Mesodermal cell (in vitro differentiated cells): Measurements from ENCODE around the gene KCNA10.

Experiments used
- H3K27ac ChIP-seq: 2 replicates; pipeline ENCODE4 v1.7.0; 2013; ENCODE audit warnings: mild to moderate bottlenecking, low read depth, low read length, moderate library complexity; ENCODE audit not compliant: severe bottlenecking
- H3K36me3 ChIP-seq: 2 replicates; pipeline ENCODE4 v1.7.1; 2013; ENCODE audit warnings: mild to moderate bottlenecking, low read length, moderate library complexity; ENCODE audit not compliant: control insufficient read depth, insufficient read depth
- H3K4me1 ChIP-seq: one replicate; pipeline ENCODE4 v1.7.1; 2013; ENCODE audit warnings: mild to moderate bottlenecking, low read length; ENCODE audit not compliant: insufficient read depth, control insufficient read depth, poor library complexity, severe bottlenecking
- H3K4me3 ChIP-seq: 2 replicates; pipeline ENCODE4 v1.7.0; 2013; ENCODE audit warnings: low read length, control low read depth, mild to moderate bottlenecking; ENCODE audit not compliant: insufficient read depth, poor library complexity, severe bottlenecking; ENCODE audit errors: extremely low read depth
- H3K9me3 ChIP-seq: 2 replicates; pipeline ENCODE4 v1.7.1; 2013; ENCODE audit warnings: mild to moderate bottlenecking, low read length, moderate library complexity; ENCODE audit not compliant: control insufficient read depth
- WGBS, 2 experiments: methylation state at CpG; one replicate each; pipeline ENCODE4 v1.1.5; 2013; ENCODE audit warnings: missing lambda C conversion rate in 2 of 2; ENCODE audit not compliant: insufficient coverage in 2 of 2; 5-methylcytosine and 5-hydroxymethylcytosine counted together

Gene KCNA10

DNA sequence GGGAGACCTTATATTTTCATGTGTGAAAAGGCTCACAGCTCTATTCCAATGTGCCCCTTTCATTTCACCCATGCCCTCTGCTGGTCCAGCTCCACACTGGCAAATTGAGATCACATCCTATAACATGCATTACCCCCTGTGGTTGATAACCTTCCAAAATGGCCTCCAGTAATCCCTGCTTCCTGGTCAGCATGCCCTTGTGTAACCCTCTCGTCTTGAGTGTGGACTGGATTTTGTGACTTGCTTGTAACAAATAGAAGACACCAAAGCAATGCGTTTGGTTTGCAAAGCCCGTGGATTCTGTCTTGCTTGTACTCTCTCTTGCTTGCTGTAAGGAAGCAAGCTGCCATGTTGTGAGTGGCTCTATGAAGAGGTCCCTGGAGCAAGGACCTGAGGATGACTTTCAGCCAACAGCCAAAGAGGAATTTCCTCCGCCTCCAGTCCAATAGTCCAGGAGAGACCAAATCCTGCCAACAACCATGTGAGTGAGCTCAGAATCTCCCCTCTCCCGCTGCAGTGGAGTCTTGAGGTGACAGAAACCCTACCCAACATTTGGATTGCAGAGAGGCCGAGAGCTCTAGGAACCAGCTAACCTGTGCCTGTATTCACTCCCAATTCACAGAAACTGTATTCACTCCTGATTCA, 17.4 kb downstream of the KCNA10 start:
- Histone ChIP-seq H3K27ac (no peak overlapping the region), H3K4me3 (no peak overlapping the region), H3K9me3 (no peaks in the 10 kb centered on the region), H3K4me1 (no peaks in the 10 kb centered on the region), H3K36me3 (no peaks in the 10 kb centered on the region)
- 95 to 100% methylated on average over 4 of the region's 6 CpGs for WGBS, 2 experiments

DNA sequence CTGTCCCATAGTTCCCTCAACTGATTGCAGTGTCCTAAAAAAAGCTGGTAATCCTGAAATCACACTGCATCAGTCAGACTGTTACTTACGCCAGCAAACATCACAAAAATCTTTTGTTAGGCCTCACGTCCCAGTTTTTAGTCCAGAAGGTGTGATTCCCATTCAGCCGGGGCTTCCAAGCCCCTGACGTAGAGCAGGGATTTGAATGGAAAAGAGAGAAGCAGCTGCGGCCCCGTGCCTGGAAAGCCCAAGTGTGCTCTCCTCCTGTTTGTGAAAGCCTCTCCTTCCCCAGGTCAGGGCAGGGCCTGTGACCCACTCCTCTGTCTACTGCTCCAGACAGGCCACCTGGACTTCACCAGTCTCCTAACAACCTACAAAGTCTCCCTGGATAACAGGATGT, 20.7 kb downstream of the KCNA10 start:
- WGBS, 2 experiments = 80 to 86% methylated on average over 2 to 5 of the region's 6 CpGs
- Histone ChIP-seq H3K9me3 (no peaks in the 10 kb centered on the region), H3K36me3 (no peaks in the 10 kb centered on the region), H3K4me1 (no peaks in the 10 kb centered on the region), H3K27ac (no peak overlapping the region), H3K4me3 (no peak overlapping the region)

DNA sequence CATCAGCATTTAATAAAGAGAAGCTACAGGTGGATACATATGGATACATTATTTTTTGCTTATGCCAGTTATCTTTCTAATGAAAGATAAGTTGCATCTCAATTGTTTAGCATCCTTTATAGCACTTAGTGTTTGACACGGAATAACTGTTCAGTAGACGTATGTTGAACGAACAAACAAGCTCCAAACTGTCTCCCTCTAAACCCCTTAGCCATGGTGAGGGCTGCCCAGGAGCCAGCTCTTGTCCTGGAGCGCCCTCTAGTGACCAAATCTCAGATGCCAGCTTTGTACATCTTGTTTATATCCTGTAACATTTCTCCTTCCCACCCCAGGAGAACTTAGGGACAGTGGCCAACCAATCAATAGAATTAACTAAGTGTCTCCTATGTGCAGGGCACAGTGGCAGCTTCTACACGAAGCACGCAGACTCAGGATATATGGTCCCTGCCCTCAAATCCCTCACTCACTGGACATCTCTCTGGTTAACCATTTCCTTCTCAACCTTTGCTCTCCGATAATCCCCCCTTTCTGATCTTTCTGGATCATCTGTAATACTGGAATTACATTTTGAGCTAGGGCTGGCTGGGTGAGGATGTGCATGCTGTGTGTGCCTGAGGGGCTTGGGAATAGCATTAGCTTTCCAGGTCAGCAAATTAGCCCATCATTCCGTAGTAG, 22.9 kb downstream of the KCNA10 start:
- Histone ChIP-seq H3K4me3 (no peak overlapping the region), H3K9me3 (no peaks in the 10 kb centered on the region), H3K36me3 (no peaks in the 10 kb centered on the region), H3K27ac (no peak overlapping the region), H3K4me1 (no peaks in the 10 kb centered on the region)
- WGBS, 2 experiments = 18 to 24% methylated on average over 7 of the region's 8 CpGs

DNA sequence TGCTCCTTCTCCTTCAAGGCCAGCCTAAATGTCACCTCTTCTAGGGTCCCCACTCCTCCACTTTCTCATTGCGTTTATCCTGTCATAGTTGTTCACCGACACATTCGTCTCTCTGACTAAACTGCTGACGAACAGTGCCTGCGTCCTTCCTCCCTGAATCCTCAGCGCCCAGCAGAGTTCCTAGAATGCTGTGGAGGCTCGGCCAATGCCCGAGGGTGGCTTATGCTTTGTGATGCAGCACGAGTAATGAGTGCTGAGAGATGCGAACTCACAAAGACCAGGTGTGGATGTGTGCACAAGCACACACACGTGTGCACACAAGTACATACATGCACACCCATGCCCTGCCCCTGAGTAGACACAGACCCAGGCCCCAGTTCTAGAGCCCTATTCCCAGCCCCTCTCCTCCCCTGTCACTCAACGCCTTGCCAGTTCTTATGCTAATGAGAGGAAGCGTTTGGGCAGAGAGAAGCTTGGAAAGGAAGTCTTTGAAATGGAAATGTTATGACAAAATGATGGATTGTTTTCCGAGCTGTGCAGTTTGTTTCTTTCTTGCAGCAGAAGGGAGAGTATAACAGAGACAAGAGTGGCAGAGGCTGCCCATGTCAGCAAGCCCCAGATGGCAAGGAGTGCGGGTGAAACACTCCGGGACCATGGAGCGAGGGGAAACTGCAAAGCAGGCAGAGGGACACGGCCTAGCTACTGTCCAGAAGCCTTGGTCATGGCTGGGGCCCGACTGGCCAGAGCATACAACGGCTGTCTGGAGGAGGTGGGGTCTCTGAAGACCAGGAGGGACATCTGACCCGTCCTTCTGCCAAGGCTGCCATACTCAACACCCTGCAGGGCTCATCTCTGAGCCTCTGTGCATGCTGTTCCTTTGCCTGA, 24.2 kb downstream of the KCNA10 start:
- H3K4me1 ChIP-seq = no peaks in the 10 kb centered on the region
- H3K27ac ChIP-seq = no peak overlapping the region
- no peaks in the 10 kb centered on the region for H3K9me3 ChIP-seq
- WGBS, 2 experiments = 45 to 46% methylated on average over 15 to 19 of the region's 21 CpGs
- no peaks in the 10 kb centered on the region for H3K36me3 ChIP-seq
- H3K4me3 ChIP-seq = no peak overlapping the region

DNA sequence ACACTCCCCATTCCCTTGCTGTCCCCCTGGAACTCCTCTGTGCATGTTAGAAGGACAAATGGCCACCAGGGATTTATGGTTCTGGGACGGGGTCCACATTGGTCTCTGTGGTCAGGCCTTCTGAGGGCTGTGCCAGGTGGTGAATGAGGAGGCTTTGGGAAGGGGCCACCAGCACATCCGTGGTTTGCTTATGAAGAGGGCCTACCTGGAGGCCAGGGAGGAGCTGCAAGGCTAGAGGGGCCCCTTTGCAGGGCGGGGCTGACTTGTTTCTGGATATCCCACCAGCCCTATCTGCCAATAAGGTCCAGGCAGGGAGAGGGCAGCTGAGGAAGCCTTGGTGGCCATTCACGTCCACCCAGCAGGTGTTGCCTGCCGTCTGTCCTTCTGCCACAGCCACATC, 24.9 kb downstream of the KCNA10 start:
- Histone ChIP-seq H3K36me3 (no peaks in the 10 kb centered on the region), H3K27ac (no peak overlapping the region), H3K4me1 (no peaks in the 10 kb centered on the region), H3K4me3 (no peak overlapping the region), H3K9me3 (no peaks in the 10 kb centered on the region)
- 76 to 81% methylated on average over 3 to 5 of the region's 5 CpGs for WGBS, 2 experiments

DNA sequence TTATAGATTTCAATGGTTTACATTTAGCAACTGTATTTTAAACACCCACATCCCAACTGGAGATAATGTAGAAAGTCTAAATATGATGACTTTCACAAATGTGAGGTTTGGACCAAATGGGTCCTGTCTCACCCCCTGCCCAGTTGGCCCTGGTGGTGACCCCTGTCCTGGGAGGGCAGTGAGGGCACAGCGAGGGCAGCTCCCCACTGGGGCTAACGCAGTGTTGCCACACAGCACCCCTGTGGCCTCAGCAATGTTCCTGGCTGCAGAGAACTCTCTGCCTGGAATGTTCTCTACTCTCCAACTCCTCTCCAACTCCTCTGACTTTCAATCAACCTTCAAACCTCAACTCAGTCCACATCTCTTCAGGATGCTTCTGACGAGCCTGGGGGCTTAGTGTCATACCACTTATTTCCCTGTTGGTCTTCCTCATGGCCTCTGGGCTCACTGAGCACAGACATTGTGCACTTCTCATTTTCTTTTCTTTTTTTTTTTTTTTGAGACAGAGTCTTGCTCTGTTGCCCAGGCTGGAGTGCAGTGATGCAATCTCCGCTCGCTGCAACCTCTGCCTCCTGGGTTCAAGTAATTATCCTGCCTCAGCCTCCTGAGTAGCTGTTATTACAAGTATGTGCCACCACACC, 25.8 kb downstream of the KCNA10 start:
- Histone ChIP-seq H3K27ac (no peak overlapping the region), H3K4me3 (no peak overlapping the region)
- WGBS, 2 experiments = 98 to 100% methylated on average over 2 to 3 of the region's 5 CpGs

DNA sequence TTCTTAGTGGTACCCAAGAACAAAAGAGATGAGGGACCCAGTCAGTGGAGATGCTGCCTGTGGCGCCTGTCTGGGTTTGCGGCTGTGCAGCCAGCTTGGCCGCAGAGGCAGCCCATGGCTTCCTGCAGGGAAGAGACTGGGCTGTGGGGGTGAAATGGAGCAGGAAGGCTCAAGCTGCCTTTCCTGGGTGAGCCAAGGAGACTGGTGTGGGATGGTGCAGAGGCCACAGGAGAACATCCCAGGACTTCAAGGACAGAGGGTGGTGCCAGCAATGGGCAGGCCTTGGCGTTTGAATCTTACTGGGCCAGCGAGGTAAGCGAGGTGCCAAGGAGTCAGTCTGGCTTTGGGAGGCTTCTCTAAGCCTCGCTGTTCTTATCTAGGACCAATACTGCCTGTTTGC, 26.4 kb downstream of the KCNA10 start:
- Histone ChIP-seq H3K4me1 (peaks cover 1% of the 10 kb centered on the region), H3K36me3 (no peaks in the 10 kb centered on the region), H3K27ac (no peak overlapping the region), H3K4me3 (no peak overlapping the region), H3K9me3 (no peaks in the 10 kb centered on the region)
- WGBS, 2 experiments = 96 to 99% methylated on average over 7 of the region's 7 CpGs

More for the DNA sequence above, 25.8 kb downstream of the KCNA10 start:
- Histone ChIP-seq H3K9me3 (no peaks in the 10 kb centered on the region), H3K36me3 (no peaks in the 10 kb centered on the region), H3K4me1 (no peaks in the 10 kb centered on the region)

DNA sequence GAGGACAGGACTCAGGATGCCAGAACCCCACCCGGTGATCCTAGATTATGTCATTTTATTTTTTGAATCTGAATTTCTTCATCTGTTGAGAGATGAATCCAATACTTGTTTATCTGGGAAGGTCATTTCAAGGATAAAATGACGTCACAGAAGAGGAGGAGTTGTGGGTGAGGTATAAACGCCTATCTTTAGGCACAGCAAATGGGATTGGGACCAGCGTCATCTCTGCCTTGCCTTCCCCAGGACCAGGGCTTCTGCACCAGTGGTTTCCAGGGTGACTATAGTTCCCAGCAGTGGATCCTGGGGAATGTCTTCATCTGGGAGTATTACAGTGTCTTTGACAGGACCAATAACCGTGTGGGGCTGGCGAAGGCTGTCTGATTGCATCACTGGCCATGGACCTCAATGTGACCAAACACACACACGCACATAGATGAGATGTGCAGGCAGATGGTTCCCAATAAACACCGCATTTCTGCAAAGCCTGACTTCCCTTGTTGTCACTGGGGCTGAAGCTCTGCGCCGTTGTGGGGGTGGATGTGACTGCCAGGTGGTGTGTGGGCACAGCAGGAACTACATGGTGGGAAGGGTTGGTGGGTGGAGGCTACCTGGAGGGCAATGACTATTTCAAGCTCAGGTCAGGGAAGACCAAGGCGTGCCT, 28.1 kb downstream of the KCNA10 start:
- Histone ChIP-seq H3K9me3 (no peaks in the 10 kb centered on the region), H3K27ac (no peak overlapping the region), H3K36me3 (no peaks in the 10 kb centered on the region), H3K4me3 (no peak overlapping the region), H3K4me1 (peaks cover 4% of the 10 kb centered on the region)
- 93 to 94% methylated on average over 10 to 11 of the region's 11 CpGs for WGBS, 2 experiments

DNA sequence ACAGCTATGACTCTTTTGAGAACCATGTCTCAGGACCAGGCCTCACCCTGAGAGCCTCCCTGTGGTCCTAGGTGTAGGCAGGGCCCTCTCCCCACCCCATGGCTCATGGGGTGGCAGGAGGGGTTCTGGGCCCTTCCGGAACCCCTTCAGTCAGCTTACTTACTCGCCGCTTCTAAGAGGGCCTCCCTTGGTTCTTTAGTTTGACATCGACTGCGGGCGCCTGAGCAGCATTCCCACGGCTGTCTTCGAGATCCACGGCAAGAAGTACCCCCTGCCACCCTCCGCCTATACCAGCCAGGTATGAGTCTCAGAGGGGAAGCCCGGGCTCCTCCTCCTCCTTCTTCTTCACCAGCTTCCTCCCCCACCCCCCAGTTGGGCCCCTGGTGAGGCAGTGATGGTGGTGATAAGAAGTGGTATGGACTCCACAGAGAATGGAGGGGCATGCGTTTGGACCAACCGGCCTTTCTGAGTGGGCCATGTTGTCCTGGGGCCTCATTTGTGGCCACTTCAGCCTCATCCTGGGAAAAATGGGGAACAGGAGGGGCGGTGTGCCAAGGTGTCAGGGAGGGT, 28.9 kb downstream of the KCNA10 start:
- no peak overlapping the region for H3K4me3 ChIP-seq
- no peaks in the 10 kb centered on the region for H3K9me3 ChIP-seq
- no peaks in the 10 kb centered on the region for H3K36me3 ChIP-seq
- 86 to 93% methylated on average over 9 to 11 of the region's 14 CpGs for WGBS, 2 experiments
- H3K27ac ChIP-seq = no peak overlapping the region
- peaks cover 4% of the 10 kb centered on the region for H3K4me1 ChIP-seq

DNA sequence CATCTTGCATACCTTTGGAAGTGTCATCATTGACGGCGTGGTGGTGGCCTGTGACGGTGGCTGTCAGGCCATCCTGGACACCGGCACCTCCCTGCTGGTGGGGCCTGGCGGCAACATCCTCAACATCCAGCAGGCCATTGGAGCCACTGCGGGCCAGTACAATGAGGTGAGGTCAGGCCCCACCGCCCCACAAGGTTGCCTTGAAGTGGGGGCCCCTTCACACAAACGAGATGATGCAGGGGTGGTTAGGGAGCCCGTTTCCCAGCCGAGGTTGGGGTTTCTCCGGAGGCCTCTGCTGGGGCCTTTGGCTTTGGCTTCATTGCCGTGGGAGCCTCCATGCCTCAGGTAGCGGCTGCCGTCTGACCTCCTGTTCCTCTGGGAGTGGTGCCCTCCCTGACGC, 29.6 kb downstream of the KCNA10 start:
- Histone ChIP-seq H3K4me3 (no peak overlapping the region), H3K36me3 (no peaks in the 10 kb centered on the region), H3K9me3 (no peaks in the 10 kb centered on the region), H3K4me1 (peaks cover 4% of the 10 kb centered on the region), H3K27ac (no peak overlapping the region)
- 94 to 95% methylated on average over 15 of the region's 15 CpGs for WGBS, 2 experiments
